ENCODE results near the gene LINGO3. TPM values are rescaled to one million over a fixed set of nuclear protein-coding genes. Genes with fewer than 3 reads are reported as not detected.

The LINGO3 gene
- total and polyA plus RNA-seq, 2 of the 8 experiments (the other 6 are each of a cell fraction or from before 2014, with no cell fraction given): 0.59 TPM; not detected in 1

DNA sequence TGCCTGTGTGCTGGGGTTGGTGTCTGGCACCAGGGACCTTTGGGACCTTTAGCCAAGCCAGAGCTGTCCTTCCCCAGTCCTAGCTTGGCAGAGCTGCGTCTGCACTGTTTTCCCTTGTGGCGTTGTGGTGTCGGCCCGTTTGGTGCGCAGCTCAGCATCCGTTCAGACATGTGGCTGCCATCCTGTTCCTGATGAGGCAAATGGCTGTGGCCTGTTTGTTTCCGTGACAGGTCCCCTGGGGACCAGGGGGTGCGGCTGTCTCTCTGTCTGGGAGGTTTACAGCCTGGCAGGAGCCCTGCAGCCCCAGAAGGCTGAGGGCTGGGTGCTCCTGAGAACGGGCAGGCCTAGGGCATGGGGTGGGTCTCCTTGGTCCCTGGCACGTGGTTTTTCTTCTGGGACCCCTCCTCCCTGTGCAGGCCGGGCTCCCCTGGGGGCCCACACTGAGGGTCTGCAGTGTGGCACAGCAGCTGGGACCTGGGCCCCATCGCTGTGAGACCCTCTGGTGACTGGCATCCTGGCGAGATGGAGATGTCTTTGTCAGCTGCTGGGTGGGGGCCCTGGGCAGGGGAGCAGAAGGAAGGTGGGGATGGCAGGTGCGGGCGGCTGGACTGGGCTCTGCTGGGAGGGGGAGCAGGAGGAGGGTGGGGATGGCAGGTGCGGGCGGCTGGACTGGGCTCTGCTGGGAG lies 24.5 kb upstream of the LINGO3 start:
- Histone ChIP-seq H3K27me3 (replicated peaks in 1 of 4; ENCODE audit: control insufficient read depth in 3 of 4, extremely low read depth in 1 of 4, insufficient read depth in 3 of 4, low read length in 3 of 4) (no peaks in the 10 kb centered on the region), H3K14ac (ENCODE audit: insufficient read length) (no peak overlapping the region), H3K27ac (ENCODE audit: low read depth, low read length) (no peak overlapping the region), H3K9ac (replicated peaks in 1 of 4; ENCODE audit: extremely low read depth in 1 of 4, low read depth in 3 of 4, low read length in 3 of 4) (no peak overlapping the region), H3K9me3 (ENCODE audit: insufficient read depth in 2 of 2, low read depth in 1 of 2, low read length in 1 of 2) (peaks cover 0 to 5% of the 10 kb centered on the region in 2 experiments; a peak in 1 of 4 replicates), H3K4ac (replicated peaks; ENCODE audit: insufficient read length, low read depth, low read length) (no peak overlapping the region), H3K18ac (ENCODE audit: extremely low read depth, low read length) (no peak overlapping the region), H4K8ac (ENCODE audit: extremely low read depth, insufficient read depth, low read length) (no peak overlapping the region), H3K79me1 (ENCODE audit: low read depth, low read length) (peaks cover 35% of the 10 kb centered on the region), H2AFZ (ENCODE audit: low read length) (no peak overlapping the region), H2BK120ac (replicated peaks; ENCODE audit: low read depth, low read length) (no peak overlapping the region), H3K79me2 (ENCODE audit: control insufficient read depth in 1 of 2, insufficient read depth in 2 of 2, low read length in 2 of 2) (peaks cover 14 to 68% of the 10 kb centered on the region in 2 experiments), H2BK5ac (ENCODE audit: low read depth, low read length) (no peak overlapping the region; the same call in 1 of the 2 replicates), H3K4me2 (ENCODE audit: insufficient read depth in 1 of 2, low read depth in 2 of 2, low read length in 2 of 2) (no peak overlapping the region), H2BK15ac (ENCODE audit: low read length) (no peak overlapping the region), H4K91ac (replicated peaks; ENCODE audit: insufficient read length, low read length) (no peak overlapping the region), H3K36me3 (ENCODE audit: control insufficient read depth in 2 of 4, insufficient read depth in 4 of 4, low read length in 3 of 4) (no peaks in the 10 kb centered on the region; a peak in 1 of 8 replicates), H2BK12ac (ENCODE audit: low read depth, low read length) (no peak overlapping the region), H3K23me2 (ENCODE audit: low read depth, low read length) (peaks cover 13% of the 10 kb centered on the region; the same call in 1 of the 2 replicates), H2BK20ac (ENCODE audit: low read length) (no peak overlapping the region), H4K20me1 (replicated peaks in 1 of 2; ENCODE audit: control insufficient read depth in 1 of 2, insufficient read depth in 2 of 2, low read length in 2 of 2) (peaks cover 4 to 33% of the 10 kb centered on the region in 2 experiments), H2AK5ac (ENCODE audit: low read depth, low read length) (no peak overlapping the region), H3K4me1 (replicated peaks in 1 of 4; ENCODE audit: control insufficient read depth in 3 of 4, insufficient read depth in 4 of 4, low read length in 3 of 4) (peaks cover 0 to 37% (median 16%) of the 10 kb centered on the region in 4 experiments; a peak in 6 of 7 replicates), H4K5ac (ENCODE audit: insufficient read length, low read depth, low read length) (no peak overlapping the region), H3K4me3 (ENCODE audit: extremely low read depth in 1 of 4, insufficient read depth in 2 of 4, low read depth in 3 of 4, low read length in 4 of 4) (no peak overlapping the region), H3K56ac (replicated peaks; ENCODE audit: insufficient read length, low read depth, low read length) (no peak overlapping the region), H3K23ac (ENCODE audit: insufficient read length) (no peak overlapping the region)
- no peak for FAIRE-seq
- WGBS, 2 experiments (ENCODE audit: extremely low coverage in 1 of 2, insufficient coverage in 1 of 2, insufficient read length in 1 of 2, insufficient replicate concordance in 2 of 2, low coverage in 1 of 2, low lambda C conversion rate in 2 of 2, missing lambda C conversion rate in 1 of 2): 88% methylated on average over 13 of the region's 17 CpGs; no CpG with 5 or more reads in 1 of the 2 experiments
- ChIA-PET CTCF (ENCODE audit: partially characterized antibody) (interaction anchor here (0.7 to 6.3 kb wide), 9 partner anchors 10 to 66 kb away, joined by 3 to 27 read pairs (median 4); no protein-coding TSS in a partner anchor), POLR2A (ENCODE audit: partially characterized antibody) (interaction anchor here (0.7 to 2.0 kb wide), 7 partner anchors 10 to 99 kb away, joined by 3 to 9 read pairs (median 3); no protein-coding TSS in a partner anchor)
- DNase-seq (ENCODE audit: low read depth in 1 of 2, low spot score in 2 of 2): no peak
- TF ChIP-seq, protein P1, sequence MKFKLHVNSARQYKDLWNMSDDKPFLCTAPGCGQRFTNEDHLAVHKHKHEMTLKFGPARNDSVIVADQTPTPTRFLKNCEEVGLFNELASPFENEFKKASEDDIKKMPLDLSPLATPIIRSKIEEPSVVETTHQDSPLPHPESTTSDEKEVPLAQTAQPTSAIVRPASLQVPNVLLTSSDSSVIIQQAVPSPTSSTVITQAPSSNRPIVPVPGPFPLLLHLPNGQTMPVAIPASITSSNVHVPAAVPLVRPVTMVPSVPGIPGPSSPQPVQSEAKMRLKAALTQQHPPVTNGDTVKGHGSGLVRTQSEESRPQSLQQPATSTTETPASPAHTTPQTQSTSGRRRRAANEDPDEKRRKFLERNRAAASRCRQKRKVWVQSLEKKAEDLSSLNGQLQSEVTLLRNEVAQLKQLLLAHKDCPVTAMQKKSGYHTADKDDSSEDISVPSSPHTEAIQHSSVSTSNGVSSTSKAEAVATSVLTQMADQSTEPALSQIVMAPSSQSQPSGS (IDR thresholded peaks at IDR 0.05; ENCODE audit: low read length): no peak
- no peak for TF ChIP-seq RAD21 (IDR thresholded peaks at IDR 0.05 in 1 of 2, conservative IDR thresholded peaks at IDR 0.05 in 1 of 2; ENCODE audit: low read depth in 2 of 2, low read length in 2 of 2)
- no peak for TF ChIP-seq RNF2 (IDR thresholded peaks at IDR 0.05; ENCODE audit: borderline replicate concordance, low read depth, low read length, missing control alignments, poor library complexity, severe bottlenecking)
- no peak for TF ChIP-seq HDAC2 (IDR thresholded peaks at IDR 0.05; ENCODE audit: borderline replicate concordance in 1 of 2, low read depth in 2 of 2, low read length in 2 of 2)
- no peak for TF ChIP-seq TAF1 (IDR thresholded peaks at IDR 0.05; ENCODE audit: low read depth, low read length)
- no peak for TF ChIP-seq EZH2 (IDR thresholded peaks at IDR 0.05; ENCODE audit: low read depth, low read length, severe bottlenecking)
- no peak for TF ChIP-seq TBP (IDR thresholded peaks at IDR 0.05; ENCODE audit: low read depth, low read length)
- no peak for TF ChIP-seq BCL11A (IDR thresholded peaks at IDR 0.05; ENCODE audit: low read depth in 2 of 2, low read length in 2 of 2)
- TF ChIP-seq SIRT6 (IDR thresholded peaks at IDR 0.05; ENCODE audit: low read length): no peak
